ENCODE results near the gene FURIN. TPM values are rescaled to one million over a fixed set of nuclear protein-coding genes. Genes with fewer than 3 reads are reported as not detected.
A peak's percentile ranks its signal among the peaks of the same experiment; 100 is the strongest.

Gene FURIN
- total RNA-seq, 4 donors from 2014 or later, result 76.7 to 159 (median 118) TPM

GRCh38 chr15:90828111-90828510 is 40.3 kb upstream of the FURIN start:
- Histone ChIP-seq H3K36me3 (no peaks in the 10 kb centered on the region), H3K4me1 (no peaks in the 10 kb centered on the region), H3K9me3 (no peaks in the 10 kb centered on the region), H3K27me3 (no peaks in the 10 kb centered on the region), H3K4me3 (no peak overlapping the region), H3K27ac (no peak overlapping the region)
- no peak for TF ChIP-seq POLR2A (IDR thresholded peaks at IDR 0.05)
- TF ChIP-seq, protein P1, sequence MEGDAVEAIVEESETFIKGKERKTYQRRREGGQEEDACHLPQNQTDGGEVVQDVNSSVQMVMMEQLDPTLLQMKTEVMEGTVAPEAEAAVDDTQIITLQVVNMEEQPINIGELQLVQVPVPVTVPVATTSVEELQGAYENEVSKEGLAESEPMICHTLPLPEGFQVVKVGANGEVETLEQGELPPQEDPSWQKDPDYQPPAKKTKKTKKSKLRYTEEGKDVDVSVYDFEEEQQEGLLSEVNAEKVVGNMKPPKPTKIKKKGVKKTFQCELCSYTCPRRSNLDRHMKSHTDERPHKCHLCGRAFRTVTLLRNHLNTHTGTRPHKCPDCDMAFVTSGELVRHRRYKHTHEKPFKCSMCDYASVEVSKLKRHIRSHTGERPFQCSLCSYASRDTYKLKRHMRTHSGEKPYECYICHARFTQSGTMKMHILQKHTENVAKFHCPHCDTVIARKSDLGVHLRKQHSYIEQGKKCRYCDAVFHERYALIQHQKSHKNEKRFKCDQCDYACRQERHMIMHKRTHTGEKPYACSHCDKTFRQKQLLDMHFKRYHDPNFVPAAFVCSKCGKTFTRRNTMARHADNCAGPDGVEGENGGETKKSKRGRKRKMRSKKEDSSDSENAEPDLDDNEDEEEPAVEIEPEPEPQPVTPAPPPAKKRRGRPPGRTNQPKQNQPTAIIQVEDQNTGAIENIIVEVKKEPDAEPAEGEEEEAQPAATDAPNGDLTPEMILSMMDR (IDR thresholded peaks at IDR 0.05 in 4 of 5, conservative IDR thresholded peaks at IDR 0.05 in 1 of 5), result no peak
- ATAC-seq (no peak), DNase-seq (no peak)
- in situ Hi-C loops (cut with MboI; ENCODE audit: low sequenced_read_pairs in 4 of 4) (no loop called here), intact Hi-C loops (cut with DNase I; ENCODE audit: low total_unique reads) (no loop called here)

- Histone ChIP-seq H3K27me3 (no peaks in the 10 kb centered on the region), H3K9me3 (no peaks in the 10 kb centered on the region), H3K27ac (no peak overlapping the region), H3K36me3 (no peaks in the 10 kb centered on the region), H3K4me3 (no peak overlapping the region), H3K4me1 (no peaks in the 10 kb centered on the region)
- in situ Hi-C loops (cut with MboI; ENCODE audit: low sequenced_read_pairs in 4 of 4), result no loop called here
- ATAC-seq, result no peak
- TF ChIP-seq, protein P1 (IDR thresholded peaks at IDR 0.05 in 4 of 5, conservative IDR thresholded peaks at IDR 0.05 in 1 of 5), result no peak
- no peak for TF ChIP-seq POLR2A (IDR thresholded peaks at IDR 0.05)
- no peak for DNase-seq
- intact Hi-C loops (cut with DNase I; ENCODE audit: low total_unique reads), result no loop called here
Observed at GRCh38 chr15:90829126-90829525, 39.3 kb upstream of the FURIN start.

GRCh38 chr15:90829942-90830440 is 38.4 kb upstream of the FURIN start:
- intact Hi-C loops (cut with DNase I; ENCODE audit: low total_unique reads) (no loop called here), in situ Hi-C loops (cut with MboI; ENCODE audit: low sequenced_read_pairs in 4 of 4) (no loop called here)
- peak; percentile 26 to 37 for DNase-seq
- H3K4me3 ChIP-seq, result no peak overlapping the region
- H3K9me3 ChIP-seq, result no peaks in the 10 kb centered on the region
- TF ChIP-seq, protein P1 (IDR thresholded peaks at IDR 0.05 in 4 of 5, conservative IDR thresholded peaks at IDR 0.05 in 1 of 5), result no peak
- TF ChIP-seq POLR2A (IDR thresholded peaks at IDR 0.05), result peak in 1 of 2 donors; percentile 16
- H3K36me3 ChIP-seq, result no peaks in the 10 kb centered on the region
- peak; percentile 39 to 47 for ATAC-seq
- H3K4me1 ChIP-seq, result no peaks in the 10 kb centered on the region
- no peaks in the 10 kb centered on the region for H3K27me3 ChIP-seq
- H3K27ac ChIP-seq, result peak overlapping the region in 2 of 4 donors; percentile 31 to 35

- DNase-seq (no peak), ATAC-seq (no peak)
- no peak overlapping the region for H3K27ac ChIP-seq
- no peaks in the 10 kb centered on the region for H3K27me3 ChIP-seq
- no peaks in the 10 kb centered on the region for H3K9me3 ChIP-seq
- intact Hi-C loops (cut with DNase I; ENCODE audit: low total_unique reads) (no loop called here), in situ Hi-C loops (cut with MboI; ENCODE audit: low sequenced_read_pairs in 4 of 4) (no loop called here)
- H3K36me3 ChIP-seq, result no peaks in the 10 kb centered on the region
- no peaks in the 10 kb centered on the region for H3K4me1 ChIP-seq
- no peak overlapping the region for H3K4me3 ChIP-seq
- TF ChIP-seq, protein P1 (IDR thresholded peaks at IDR 0.05 in 4 of 5, conservative IDR thresholded peaks at IDR 0.05 in 1 of 5), result no peak
- no peak for TF ChIP-seq POLR2A (IDR thresholded peaks at IDR 0.05)
Observed at GRCh38 chr15:90834626-90835025, 33.8 kb upstream of the FURIN start.

GRCh38 chr15:90836296-90836871 is 32.0 kb upstream of the FURIN start:
- H3K4me1 ChIP-seq, result no peaks in the 10 kb centered on the region
- in situ Hi-C loops (cut with MboI; ENCODE audit: low sequenced_read_pairs in 4 of 4) (no loop called here), intact Hi-C loops (cut with DNase I; ENCODE audit: low total_unique reads) (no loop called here)
- ATAC-seq, result peak in 1 of 2 donors; percentile 75
- no peaks in the 10 kb centered on the region for H3K36me3 ChIP-seq
- no peaks in the 10 kb centered on the region for H3K27me3 ChIP-seq
- H3K9me3 ChIP-seq, result no peaks in the 10 kb centered on the region
- H3K27ac ChIP-seq, result no peak overlapping the region
- TF ChIP-seq POLR2A (IDR thresholded peaks at IDR 0.05), result no peak
- TF ChIP-seq, protein P1 (IDR thresholded peaks at IDR 0.05 in 4 of 5, conservative IDR thresholded peaks at IDR 0.05 in 1 of 5), result no peak
- DNase-seq, result no peak
- no peak overlapping the region for H3K4me3 ChIP-seq

All from gastrocnemius medialis (tissue), 4 donors.